HG03432 (cell line): ENCODE results near the gene KRT14.
"Not testable (repeated sequence)": the region's sequence is repeated elsewhere in the genome, so short reads cannot be mapped to it uniquely, and the experiment has no call there.

ENCODE experiments used
- ATAC-seq: cut with Tn5 transposase; IDR thresholded peaks from one replicate; pipeline ENCODE4 v1.9.1; 2021; ENCODE audit warnings: mild to moderate bottlenecking, moderate library complexity; ENCODE audit not compliant: unreplicated experiment

The KRT14 gene

DNA sequence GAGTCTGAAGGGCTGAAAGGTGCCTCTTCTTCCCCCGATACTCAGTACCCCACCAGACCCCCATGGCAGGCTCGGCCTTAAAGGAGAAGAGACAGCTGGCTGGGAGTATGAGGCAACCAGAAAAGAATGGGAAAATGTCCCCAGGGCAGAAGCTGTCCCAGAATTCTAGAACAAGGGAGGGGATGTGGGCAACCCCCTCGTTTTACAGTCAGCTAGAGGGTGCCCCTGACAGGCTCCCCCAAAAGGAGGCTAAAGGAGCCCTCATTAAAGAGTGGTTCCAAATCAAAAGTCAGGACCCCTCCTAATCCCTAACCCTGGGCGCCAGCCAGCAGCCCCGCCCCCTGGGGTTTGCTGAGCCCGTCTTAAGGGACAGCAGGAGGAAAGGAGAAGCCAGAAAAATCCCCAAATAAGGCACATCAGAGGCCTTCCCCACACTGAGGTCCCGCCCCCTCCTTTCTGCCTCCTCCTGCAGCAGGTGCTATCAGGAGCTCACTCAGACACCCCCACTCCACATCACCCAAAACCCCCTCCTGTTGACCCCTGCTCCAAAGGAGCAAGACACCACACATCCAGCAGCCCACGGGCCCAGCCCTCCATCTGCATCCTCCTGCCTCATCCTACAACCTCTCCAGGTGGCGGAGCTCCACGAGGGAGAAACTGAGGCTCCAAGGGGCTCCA, 36.6 kb upstream of the KRT14 start:
- ATAC-seq, result not testable (repeated sequence)

GRCh38 chr17:41622340-41623183, 35.9 kb upstream of the KRT14 start:
- ATAC-seq, result not testable (repeated sequence)

- ATAC-seq, result no peak
Measured at GRCh38 chr17:41621916-41622315, 35.2 kb upstream of the KRT14 start.

- not testable (repeated sequence) for ATAC-seq
Measured at GRCh38 chr17:41621435-41621817, 34.7 kb upstream of the KRT14 start.

DNA sequence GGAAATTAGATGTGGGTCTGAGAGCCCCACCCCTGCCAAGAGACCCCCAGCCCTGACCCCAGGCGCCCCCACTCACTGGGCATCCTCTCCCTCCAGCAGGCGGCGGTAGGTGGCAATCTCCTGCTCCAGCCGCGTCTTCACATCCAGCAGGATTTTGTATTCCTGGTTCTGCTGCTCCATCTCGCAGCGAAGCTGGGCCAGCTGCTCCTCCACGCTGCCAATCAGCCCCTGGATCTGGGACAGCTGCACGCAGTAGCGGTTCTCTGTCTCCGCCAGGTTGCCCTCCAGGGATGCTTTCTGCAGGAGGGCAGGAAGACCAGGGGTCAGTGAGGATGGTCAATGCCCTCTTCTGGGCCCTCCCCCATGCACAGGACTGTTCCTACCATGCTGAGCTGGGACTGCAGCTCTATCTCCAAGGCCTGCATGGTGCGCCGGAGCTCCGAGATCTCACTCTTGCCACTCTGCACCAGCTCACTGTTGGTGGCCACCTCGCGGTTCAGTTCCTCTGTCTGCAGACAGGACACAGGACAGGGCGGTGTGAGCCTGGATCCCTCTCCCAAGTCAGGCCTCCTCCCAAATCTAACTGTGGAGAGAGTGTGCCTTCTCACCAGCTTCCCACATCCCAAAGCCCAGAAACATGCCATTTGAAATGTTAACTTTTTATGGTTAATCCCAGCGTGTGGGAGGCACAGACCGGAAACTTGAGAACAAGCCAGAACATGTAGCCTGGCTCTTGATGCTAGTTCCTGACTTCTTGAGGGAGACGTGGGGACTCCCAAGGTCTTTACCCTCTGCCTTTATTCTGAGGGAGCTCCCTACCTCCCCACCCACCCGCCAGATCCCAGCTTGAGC, 34.1 kb upstream of the KRT14 start:
- no peak for ATAC-seq

GRCh38 chr17:41619927-41620582, 33.4 kb upstream of the KRT14 start:
- ATAC-seq, result not testable (repeated sequence)

GRCh38 chr17:41619036-41619926, 32.6 kb upstream of the KRT14 start:
- no peak for ATAC-seq

- no peak for ATAC-seq
Measured at GRCh38 chr17:41618341-41619035, 31.8 kb upstream of the KRT14 start.

- ATAC-seq, result no peak
Measured at GRCh38 chr17:41617698-41618097, 31.0 kb upstream of the KRT14 start.

DNA sequence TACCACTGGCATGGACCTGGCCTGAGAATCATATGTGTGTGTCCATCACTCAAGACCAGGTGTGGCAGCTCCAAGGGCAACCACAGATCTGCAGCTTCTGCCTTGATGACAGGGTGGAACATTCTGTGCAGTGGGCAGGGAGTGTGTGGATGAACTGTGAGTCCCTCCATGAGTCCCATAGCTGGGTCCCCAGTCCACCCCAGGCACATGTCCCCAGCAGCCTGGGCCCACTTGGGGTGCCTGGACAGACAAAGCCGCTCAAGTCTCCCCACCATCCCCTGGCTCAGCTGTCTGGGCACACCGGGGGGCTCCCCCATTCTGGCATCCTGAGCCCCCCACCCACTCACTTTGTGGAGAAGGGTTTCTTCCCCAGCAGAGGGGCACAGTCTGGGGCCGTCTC, 30.4 kb upstream of the KRT14 start:
- ATAC-seq, result no peak

DNA sequence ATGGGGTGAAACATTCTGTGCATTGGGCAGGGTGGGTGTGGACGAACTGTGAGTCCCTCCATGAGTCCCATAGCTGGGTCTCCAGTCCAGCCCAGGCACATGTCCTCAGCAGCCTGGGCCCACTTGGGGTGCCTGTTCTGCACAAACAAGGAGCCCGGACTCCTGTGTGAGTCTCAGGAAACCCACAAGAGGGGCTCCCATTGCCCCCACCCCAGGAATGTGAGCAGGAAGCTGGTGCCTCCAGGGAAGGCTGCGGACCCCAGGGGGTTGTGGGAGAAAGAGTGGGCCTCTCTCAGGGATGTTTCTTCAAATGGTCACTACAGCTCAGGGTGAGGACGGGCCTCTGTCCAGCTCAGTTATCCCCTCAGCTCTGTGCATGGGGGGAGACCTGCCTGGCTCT, 29.8 kb upstream of the KRT14 start:
- ATAC-seq, result not testable (repeated sequence)

DNA sequence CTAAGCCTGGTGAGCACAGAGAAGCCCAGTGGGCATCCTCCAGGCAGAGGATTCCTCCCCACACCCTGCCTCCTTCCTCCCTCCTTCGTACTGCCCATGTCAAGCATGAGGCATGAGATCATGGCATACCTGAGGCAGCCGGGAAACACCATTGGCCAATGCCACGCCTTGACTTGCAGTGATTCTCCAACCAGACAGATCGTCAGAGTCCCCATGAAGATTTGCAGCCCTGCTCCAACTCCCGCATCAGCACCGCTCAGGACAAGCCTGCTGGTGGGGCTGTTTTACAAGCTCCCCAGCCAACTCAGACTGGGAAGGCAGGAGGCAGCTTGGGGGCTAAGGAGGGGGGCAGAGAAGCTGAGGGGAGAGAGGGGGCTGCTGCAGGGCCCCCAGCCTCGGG, 28.8 kb upstream of the KRT14 start:
- ATAC-seq, result no peak

- not testable (repeated sequence) for ATAC-seq
Measured at GRCh38 chr17:41614767-41615166, 28.1 kb upstream of the KRT14 start.

DNA sequence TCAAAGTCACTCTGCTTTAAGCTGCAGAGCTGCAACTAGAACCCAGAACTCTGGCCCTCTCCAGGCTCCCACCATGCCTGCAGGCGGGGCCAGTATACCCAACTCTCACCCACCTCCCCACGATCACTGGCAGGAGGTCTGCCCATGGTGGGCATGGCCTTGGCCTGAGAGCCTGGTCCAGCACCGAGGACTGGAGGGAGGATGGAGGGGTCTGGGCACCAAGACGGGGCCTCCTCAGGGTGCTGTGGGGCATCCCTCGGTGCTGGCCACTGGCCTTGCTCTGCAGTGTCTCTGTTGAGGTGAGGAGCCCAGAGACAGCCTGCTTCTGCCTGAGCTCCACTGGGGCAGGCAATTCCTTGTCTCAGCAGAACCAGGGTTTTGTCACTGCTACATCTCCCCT, 27.4 kb upstream of the KRT14 start:
- no peak for ATAC-seq

GRCh38 chr17:41613277-41614082, 26.8 kb upstream of the KRT14 start:
- no peak for ATAC-seq

GRCh38 chr17:41612376-41613160, 25.9 kb upstream of the KRT14 start, which contains the start of gene KRT16:
Gene KRT16 (minus strand): TSS chr17:41612767. CDS start chr17:41612688, 79 bp downstream.
- ATAC-seq, result not testable (repeated sequence)

DNA sequence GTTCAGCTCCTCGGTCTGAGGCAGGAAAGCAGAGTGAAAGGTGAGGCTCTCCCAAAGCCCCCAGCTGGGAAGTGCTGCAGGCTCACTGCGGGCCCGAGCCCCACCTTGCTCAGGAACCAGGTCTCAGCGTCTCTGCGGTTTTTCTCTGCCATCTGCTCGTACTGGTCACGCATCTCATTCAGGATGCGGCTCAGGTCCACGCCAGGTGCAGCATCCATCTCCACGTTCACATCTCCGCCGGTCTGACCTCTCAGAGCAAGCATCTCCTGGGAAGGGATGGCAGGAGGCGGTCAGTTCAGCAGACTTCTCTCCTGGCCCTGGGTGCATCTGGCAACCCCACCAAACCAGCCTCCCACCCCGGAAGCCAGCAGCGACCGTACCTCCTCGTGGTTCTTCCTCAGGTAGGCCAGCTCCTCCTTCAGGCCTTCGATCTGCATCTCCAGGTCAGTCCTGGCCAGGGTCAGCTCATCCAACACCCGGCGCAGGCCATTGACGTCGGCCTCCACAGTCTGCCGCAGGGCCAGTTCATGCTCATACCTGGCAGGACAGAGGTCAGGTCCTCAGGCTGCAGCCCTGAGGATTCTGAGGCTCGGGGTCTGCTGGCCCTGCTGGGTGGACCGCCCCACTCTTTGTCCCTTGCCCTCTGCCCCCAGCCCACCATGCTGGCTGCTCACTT, 24.4 kb upstream of the KRT14 start:
- no peak for ATAC-seq
